ENCODE results near the gene XNDC1N.

The XNDC1N gene

GRCh38 chr11:71927820-71928736 is at the start of gene XNDC1N:
Gene XNDC1N, minus strand, starts transcription at chr11:71928594. Its CDS starts 5,241 bp downstream, at chr11:71923353.
- peak; percentile 88 for DNase-seq (ENCODE audit: low spot score)

- peak; percentile 58 for DNase-seq (ENCODE audit: low spot score)
Observed at GRCh38 chr11:71977743-71978418, 49.5 kb upstream of the XNDC1N start.

- DNase-seq (ENCODE audit: low spot score): no peak
Observed at GRCh38 chr11:71977090-71977489, 48.7 kb upstream of the XNDC1N start.

DNA sequence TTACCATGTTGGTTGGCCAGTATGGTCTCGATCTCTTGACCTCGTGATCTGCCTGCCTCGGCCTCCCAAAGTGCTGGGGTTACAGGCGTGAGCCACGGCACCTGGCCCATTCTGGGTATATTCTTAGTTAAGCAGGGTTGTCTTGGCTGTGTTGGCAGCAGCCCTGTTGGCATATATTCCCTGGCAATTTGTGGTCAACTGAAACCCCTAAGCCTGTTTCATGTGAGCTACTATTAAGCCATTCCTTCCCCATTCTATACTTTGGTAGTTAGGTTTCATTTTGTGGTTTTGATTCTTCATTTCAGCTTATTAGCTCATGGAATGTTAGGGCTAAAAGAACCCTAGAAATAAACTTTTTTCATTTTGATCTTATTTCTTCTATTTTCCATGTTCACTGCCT is 48.2 kb upstream of the XNDC1N start:
- DNase-seq (ENCODE audit: low spot score): no peak

DNA sequence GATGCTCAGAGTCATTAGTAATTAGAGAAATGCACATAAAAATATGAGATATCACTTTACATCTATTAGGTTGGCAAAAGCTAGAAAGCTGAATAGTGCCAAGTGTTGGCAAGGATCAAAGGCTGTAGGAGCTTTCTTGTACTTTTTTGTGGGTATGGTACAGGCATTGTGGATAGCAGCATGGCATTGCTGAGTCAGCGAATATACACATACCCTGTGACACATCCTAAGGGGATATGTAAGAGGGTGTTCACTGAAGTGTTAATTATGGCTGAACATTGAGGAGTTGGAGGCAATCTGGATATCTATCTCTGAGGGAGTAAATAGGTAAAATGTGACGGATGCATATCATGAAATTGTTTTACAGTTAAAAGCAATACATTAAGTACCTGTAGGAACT is 43.3 kb upstream of the XNDC1N start:
- peak; percentile 50 for DNase-seq (ENCODE audit: low spot score)

DNA sequence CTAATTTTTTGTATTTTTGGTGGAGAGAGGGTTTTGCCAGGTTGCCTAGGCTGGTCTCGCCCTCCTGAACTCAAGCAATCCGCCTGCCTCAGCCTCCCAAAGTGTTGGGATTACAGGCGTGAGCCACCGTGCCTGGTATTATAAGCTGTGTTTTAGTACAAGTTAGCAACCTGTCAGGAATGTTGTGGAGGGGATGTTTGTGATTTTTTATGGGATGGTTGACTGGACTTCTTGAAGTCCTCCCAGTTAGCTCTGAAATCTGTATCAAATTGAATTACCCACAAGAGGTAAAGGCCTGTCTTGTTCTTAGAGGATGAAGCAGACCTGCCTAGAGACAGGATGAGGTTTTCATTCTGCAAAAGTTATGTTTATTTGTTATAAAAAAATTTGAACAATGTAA is 36.2 kb upstream of the XNDC1N start:
- peak; percentile 66 for DNase-seq (ENCODE audit: low spot score)

DNA sequence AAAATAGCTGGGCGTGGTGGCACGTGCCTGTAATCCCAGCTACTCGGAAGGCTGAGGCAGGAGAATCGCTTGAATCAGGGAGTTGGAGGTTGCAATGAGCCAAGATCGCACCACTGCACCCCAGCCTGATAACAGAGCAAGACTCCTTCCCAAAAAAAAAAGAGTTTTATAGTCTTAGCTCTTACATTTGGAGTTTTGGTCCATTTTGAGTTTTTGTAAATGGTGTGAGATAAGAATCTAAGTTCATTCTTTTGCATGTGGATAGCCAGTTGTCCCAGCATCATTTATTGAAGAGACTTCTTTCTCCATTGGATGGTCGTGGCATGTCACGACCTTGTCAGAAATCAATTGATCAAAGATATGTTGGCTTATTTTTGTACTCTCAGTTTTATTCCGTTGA is 35.1 kb upstream of the XNDC1N start:
- DNase-seq (ENCODE audit: low spot score): no peak

- DNase-seq (ENCODE audit: low spot score): peak; percentile 90
Observed at GRCh38 chr11:71962428-71963038, 34.1 kb upstream of the XNDC1N start.

DNA sequence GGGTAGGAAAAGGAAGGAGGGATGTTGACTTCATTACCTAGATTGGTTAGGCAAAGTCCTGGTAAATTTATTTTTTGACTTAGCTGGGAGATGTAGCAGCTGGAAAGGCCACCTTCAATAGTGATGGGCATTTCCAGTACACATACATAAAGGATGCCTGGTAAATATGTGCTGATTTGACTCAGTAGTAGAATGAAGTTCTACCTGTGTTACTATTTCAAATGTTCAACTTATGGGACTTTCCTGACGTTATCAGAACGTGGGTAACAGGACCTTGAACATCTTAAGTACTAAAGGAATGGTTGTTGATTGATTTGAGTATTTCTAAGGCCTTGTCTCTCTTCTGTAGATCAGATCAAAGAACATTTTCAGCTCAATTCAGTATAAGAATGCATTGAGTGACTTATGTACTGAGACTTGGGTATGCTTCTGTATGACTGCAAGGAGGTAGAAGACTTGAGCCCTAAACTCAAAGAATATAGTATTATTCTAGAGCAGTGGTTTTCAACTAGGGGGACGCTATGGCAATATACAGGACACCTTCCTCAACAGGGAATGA is 27.6 kb upstream of the XNDC1N start:
- no peak for DNase-seq (ENCODE audit: low spot score)

- no peak for DNase-seq (ENCODE audit: low spot score)
Observed at GRCh38 chr11:71951741-71952310, 23.4 kb upstream of the XNDC1N start.

GRCh38 chr11:71949034-71949433 is 20.6 kb upstream of the XNDC1N start:
- no peak for DNase-seq (ENCODE audit: low spot score)

DNA sequence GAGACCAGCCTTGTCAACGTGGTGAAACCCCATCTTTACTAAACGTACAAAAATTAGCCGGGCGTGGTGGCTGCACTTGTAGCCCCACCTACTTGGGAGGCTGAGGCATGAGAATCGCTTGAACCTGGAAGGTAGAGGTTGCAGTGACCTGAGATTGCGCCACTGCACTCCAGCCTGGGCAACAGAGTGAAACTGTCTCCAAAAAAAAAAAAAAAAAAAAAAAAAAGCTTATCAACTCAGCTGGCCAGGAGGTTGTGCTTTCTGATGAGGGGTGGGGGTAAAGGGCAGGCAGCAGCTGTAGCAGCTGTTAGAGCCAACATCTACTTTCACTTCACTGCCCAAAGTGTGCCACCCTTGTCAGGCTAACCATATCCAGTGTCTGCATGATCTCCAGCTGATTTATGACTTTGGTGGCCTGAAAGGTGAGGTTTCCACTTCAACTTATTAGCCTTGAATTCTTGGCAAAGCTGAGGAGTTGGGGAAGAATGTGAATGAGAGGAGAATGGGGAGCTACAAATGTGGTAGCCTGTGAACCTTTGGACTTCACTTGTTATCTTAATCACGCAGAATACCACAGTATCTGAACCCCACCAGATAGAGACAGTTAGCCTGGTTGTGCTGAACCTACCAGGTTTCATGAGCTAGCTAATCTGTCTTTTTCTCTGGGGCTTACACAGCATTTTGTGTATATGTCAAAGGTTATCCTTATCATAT is 20.1 kb upstream of the XNDC1N start:
- peak; percentile 63 for DNase-seq (ENCODE audit: low spot score)

- peak; percentile 47 for DNase-seq (ENCODE audit: low spot score)
Observed at GRCh38 chr11:71947498-71947897, 19.1 kb upstream of the XNDC1N start.

- DNase-seq (ENCODE audit: low spot score): peak; percentile 96
Observed at GRCh38 chr11:71946144-71946571, 17.8 kb upstream of the XNDC1N start.

- DNase-seq (ENCODE audit: low spot score): no peak
Observed at GRCh38 chr11:71940561-71941219, 12.3 kb upstream of the XNDC1N start.

- DNase-seq (ENCODE audit: low spot score): no peak
Observed at GRCh38 chr11:71937826-71938225, 9.4 kb upstream of the XNDC1N start.

- no peak for DNase-seq (ENCODE audit: low spot score)
Observed at GRCh38 chr11:71936825-71937224, 8.4 kb upstream of the XNDC1N start.

DNA sequence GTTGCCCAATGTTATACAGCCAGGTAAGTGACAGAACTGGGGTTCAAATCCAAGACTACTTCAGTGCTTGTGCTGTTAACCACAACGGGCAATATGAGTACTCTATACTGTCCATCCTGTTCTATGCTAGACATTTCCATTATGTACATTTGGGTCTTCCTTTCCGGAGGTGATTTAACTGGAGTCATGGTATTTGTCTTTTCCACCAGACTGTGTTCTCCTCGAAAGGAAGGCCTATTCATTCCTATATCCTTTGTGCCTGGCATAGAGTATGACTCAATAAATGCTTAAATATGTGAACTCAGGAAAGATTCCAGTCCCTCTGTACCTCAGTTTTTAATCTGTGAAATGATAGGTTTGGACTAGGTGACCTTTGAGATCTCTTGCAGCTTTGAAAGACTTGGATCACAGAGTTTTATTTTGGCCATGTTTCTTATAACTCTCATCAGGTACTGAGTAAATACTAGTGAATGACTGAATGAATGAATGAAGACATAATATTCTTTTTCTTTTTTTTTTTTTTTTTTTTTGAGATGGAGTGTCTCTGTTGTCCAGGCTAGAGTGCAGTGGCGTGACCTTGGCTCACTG is 7.0 kb upstream of the XNDC1N start:
- DNase-seq (ENCODE audit: low spot score): no peak

DNA sequence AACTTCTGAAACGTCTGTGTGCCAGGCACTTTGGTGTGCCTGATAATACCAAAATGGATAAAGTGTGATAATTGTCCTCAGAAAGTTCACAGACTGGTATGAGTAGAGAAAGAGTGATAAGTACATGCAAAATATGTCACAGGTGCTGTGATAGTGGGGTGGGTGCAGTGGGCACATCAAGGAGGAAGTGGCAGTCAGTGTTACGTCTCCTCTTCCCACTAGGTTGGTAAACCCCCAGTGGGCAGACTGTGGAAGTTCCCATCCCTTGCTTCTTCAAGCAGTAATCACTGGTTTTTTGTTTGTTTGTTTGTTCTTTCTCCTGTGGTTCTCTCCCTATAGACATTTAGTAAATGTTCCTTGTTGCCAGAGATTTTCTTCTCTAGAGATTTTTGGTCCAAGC is 5.8 kb upstream of the XNDC1N start:
- DNase-seq (ENCODE audit: low spot score): no peak

- DNase-seq (ENCODE audit: low spot score): peak; percentile 57
Observed at GRCh38 chr11:71933141-71933933, 4.9 kb upstream of the XNDC1N start.
